ENCODE data around the gene TBC1D22A.

GRCh38 chr22:47189056-47189916 lies 426.8 kb downstream of the TBC1D22A start:
- no peak for TF ChIP-seq CTCF (IDR thresholded peaks at IDR 0.05; ENCODE audit: low read length)
- TF ChIP-seq EZH2 (optimal IDR thresholded peaks at IDR 0.05; ENCODE audit: low read depth, low read length): no peak
- no peak for TF ChIP-seq EZH2phosphoT487 (IDR thresholded peaks at IDR 0.05; ENCODE audit: low read length)
